SK-N-SH treated with all-trans-retinoic acid at 6 μM for 48 hours (cell line): ENCODE data around the gene MTCL3.
A peak's percentile ranks its signal among the peaks of the same experiment; 100 is the strongest.

ENCODE experiments used
- ATAC-seq: fragments of 200-7000 bp; cut with Tn5 transposase; 3 replicates; pipeline ENCODE4 v1.9.1; 2020; ENCODE audit warnings: mild to moderate bottlenecking, moderate library complexity
- ARNTL ChIP-seq: fragments of 450-650 bp; formaldehyde crosslinking; IDR thresholded peaks from 2 replicates; pipeline ENCODE4 v1.5.0; 2020; ENCODE audit warnings: low read depth, mild to moderate bottlenecking, moderate library complexity, borderline replicate concordance
- BACH2 ChIP-seq: fragments of 250-450 bp; sonication (Bioruptor Pico); IDR thresholded peaks from 2 replicates; pipeline ENCODE4 v1.9.0; 2021; ENCODE audit warnings: mild to moderate bottlenecking, borderline replicate concordance
- ESRRG ChIP-seq: fragments of 250-450 bp; sonication (Bioruptor Pico); IDR thresholded peaks from 2 replicates; pipeline ENCODE4 v1.6.1; 2021; ENCODE audit warnings: mild to moderate bottlenecking
- GLIS3 ChIP-seq: fragments of 250-450 bp; sonication (Bioruptor Pico); IDR thresholded peaks from 2 replicates; pipeline ENCODE4 v1.5.0; 2020; ENCODE audit warnings: mild to moderate bottlenecking, moderate library complexity
- ISL1 ChIP-seq: fragments of 250-450 bp; sonication (Bioruptor Pico); IDR thresholded peaks from 2 replicates; pipeline ENCODE4 v2.1.2; 2022; ENCODE audit warnings: mild to moderate bottlenecking, moderate library complexity
- OSR1 ChIP-seq: fragments of 250-450 bp; sonication (Bioruptor Pico); IDR thresholded peaks from 2 replicates; pipeline ENCODE4 v1.8.0; 2022; ENCODE audit warnings: moderate library complexity, mild to moderate bottlenecking, inconsistent platforms
- PATZ1 ChIP-seq: fragments of 250-450 bp; sonication (Bioruptor Pico); IDR thresholded peaks from 2 replicates; pipeline ENCODE4 v1.8.0; 2020; ENCODE audit warnings: mild to moderate bottlenecking, moderate library complexity, borderline replicate concordance
- POU6F1 ChIP-seq: fragments of 250-450 bp; sonication (Bioruptor Pico); IDR thresholded peaks from 2 replicates; pipeline ENCODE4 v1.8.0; 2021; ENCODE audit warnings: low read depth, mild to moderate bottlenecking, moderate library complexity, borderline replicate concordance
- PPARA ChIP-seq: fragments of 250-450 bp; sonication (Bioruptor Pico); IDR thresholded peaks from 2 replicates; pipeline ENCODE4 v1.5.0; 2020; ENCODE audit warnings: mild to moderate bottlenecking, borderline replicate concordance
- RARB ChIP-seq: fragments of 250-450 bp; sonication (Bioruptor Pico); IDR thresholded peaks from 2 replicates; pipeline ENCODE4 v1.8.0; 2021; ENCODE audit warnings: mild to moderate bottlenecking, moderate library complexity
- SNAI2 ChIP-seq: fragments of 250-450 bp; sonication (Bioruptor Pico); IDR thresholded peaks from 2 replicates; pipeline ENCODE4 v1.5.0; 2020; ENCODE audit warnings: mild to moderate bottlenecking, moderate library complexity
- TCF4 ChIP-seq: fragments of 250-450 bp; sonication (Bioruptor Pico); IDR thresholded peaks from 2 replicates; pipeline ENCODE4 v1.8.0; 2021; ENCODE audit warnings: mild to moderate bottlenecking, moderate library complexity, borderline replicate concordance
- TOX ChIP-seq: fragments of 250-450 bp; sonication (Bioruptor Pico); IDR thresholded peaks from 2 replicates; pipeline ENCODE4 v1.8.0; 2021; ENCODE audit warnings: mild to moderate bottlenecking, moderate library complexity, borderline replicate concordance
- ZC3H10 ChIP-seq: fragments of 250-450 bp; sonication (Bioruptor Pico); IDR thresholded peaks from 2 replicates; pipeline ENCODE4 v1.5.1; 2021; ENCODE audit warnings: mild to moderate bottlenecking, moderate library complexity
- ZFP3 ChIP-seq: fragments of 250-450 bp; sonication (Bioruptor Pico); IDR thresholded peaks from 2 replicates; pipeline ENCODE4 v1.5.0; 2020; ENCODE audit warnings: mild to moderate bottlenecking, moderate library complexity
- ZNF565 ChIP-seq: fragments of 450-650 bp; formaldehyde crosslinking; conservative IDR thresholded peaks from 2 replicates; pipeline ENCODE4 v1.5.0; 2020; ENCODE audit warnings: low read depth, mild to moderate bottlenecking, moderate library complexity
- ZNF8 ChIP-seq: fragments of 450-650 bp; formaldehyde crosslinking; IDR thresholded peaks from 2 replicates; pipeline ENCODE4 v1.5.0; 2020; ENCODE audit warnings: mild to moderate bottlenecking, moderate library complexity
- TF ChIP-seq, protein P1 (sequence below): fragments of 250-450 bp; sonication (Bioruptor Pico); IDR thresholded peaks from 2 replicates; pipeline ENCODE4 v1.5.1; 2021; ENCODE audit warnings: mild to moderate bottlenecking, moderate library complexity
- TF ChIP-seq, protein P2 (sequence below): fragments of 250-450 bp; sonication (Bioruptor Pico); IDR thresholded peaks from 2 replicates; pipeline ENCODE4 v1.5.1; 2020; ENCODE audit warnings: low read depth, mild to moderate bottlenecking, moderate library complexity
- TF ChIP-seq, protein P3 (sequence below): fragments of 250-450 bp; sonication (Bioruptor Pico); IDR thresholded peaks from 2 replicates; pipeline ENCODE4 v1.5.0; 2020; ENCODE audit warnings: mild to moderate bottlenecking, moderate library complexity

The MTCL3 gene

DNA sequence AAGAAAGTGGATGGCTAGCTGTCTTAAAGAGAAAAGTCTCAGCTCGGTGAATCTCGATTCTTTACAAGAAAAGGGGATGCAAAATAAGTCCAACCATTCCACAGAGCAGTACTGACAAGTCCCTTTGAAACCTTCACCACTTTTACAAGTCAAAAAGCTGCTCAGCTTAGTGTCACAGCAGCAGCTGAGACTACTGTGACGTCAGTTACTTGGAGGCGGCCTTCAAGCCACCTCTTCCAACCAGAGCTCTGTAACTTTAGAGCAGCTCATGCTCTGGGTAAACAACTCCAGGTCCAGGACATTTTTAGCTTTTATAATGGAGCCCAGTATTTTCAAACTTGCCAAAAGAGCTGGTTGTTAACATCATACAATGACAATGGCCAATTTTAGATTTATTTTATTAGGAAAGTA lies 59.9 kb downstream of the MTCL3 start, which contains the start of gene KIAA0408:
Gene KIAA0408, minus strand, starts transcription at position 159 of the 411 bp plus-strand sequence. CDS start 5,408 bp downstream, outside the sequence.
- TF ChIP-seq ZC3H10 (CRISPR knock-in tag) (no peak), TOX (CRISPR knock-in tag) (no peak), RARB (CRISPR knock-in tag) (no peak), TCF4 (CRISPR knock-in tag) (no peak), BACH2 (no peak), GLIS3 (CRISPR knock-in tag) (no peak), ARNTL (CRISPR knock-in tag) (no peak), OSR1 (CRISPR knock-in tag) (no peak)
- TF ChIP-seq, protein P1, sequence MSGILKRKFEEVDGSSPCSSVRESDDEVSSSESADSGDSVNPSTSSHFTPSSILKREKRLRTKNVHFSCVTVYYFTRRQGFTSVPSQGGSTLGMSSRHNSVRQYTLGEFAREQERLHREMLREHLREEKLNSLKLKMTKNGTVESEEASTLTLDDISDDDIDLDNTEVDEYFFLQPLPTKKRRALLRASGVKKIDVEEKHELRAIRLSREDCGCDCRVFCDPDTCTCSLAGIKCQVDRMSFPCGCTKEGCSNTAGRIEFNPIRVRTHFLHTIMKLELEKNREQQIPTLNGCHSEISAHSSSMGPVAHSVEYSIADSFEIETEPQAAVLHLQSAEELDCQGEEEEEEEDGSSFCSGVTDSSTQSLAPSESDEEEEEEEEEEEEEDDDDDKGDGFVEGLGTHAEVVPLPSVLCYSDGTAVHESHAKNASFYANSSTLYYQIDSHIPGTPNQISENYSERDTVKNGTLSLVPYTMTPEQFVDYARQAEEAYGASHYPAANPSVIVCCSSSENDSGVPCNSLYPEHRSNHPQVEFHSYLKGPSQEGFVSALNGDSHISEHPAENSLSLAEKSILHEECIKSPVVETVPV (CRISPR knock-in tag): no peak
- TF ChIP-seq, protein P2, sequence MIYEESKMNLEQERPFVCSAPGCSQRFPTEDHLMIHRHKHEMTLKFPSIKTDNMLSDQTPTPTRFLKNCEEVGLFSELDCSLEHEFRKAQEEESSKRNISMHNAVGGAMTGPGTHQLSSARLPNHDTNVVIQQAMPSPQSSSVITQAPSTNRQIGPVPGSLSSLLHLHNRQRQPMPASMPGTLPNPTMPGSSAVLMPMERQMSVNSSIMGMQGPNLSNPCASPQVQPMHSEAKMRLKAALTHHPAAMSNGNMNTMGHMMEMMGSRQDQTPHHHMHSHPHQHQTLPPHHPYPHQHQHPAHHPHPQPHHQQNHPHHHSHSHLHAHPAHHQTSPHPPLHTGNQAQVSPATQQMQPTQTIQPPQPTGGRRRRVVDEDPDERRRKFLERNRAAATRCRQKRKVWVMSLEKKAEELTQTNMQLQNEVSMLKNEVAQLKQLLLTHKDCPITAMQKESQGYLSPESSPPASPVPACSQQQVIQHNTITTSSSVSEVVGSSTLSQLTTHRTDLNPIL (CRISPR knock-in tag): no peak
- ATAC-seq: peak; percentile 65; the same call in 2 of the 3 replicates

GRCh38 chr6:127458817-127459216 lies 60.3 kb downstream of the MTCL3 start:
- no peak for ATAC-seq
- TF ChIP-seq ARNTL (CRISPR knock-in tag) (no peak), POU6F1 (no peak), OSR1 (CRISPR knock-in tag) (no peak), TOX (CRISPR knock-in tag) (no peak), BACH2 (no peak), PPARA (CRISPR knock-in tag) (no peak), SNAI2 (no peak), ZC3H10 (CRISPR knock-in tag) (no peak), ESRRG (CRISPR knock-in tag) (no peak), TCF4 (CRISPR knock-in tag) (no peak), ZNF565 (CRISPR knock-in tag) (no peak), ISL1 (CRISPR knock-in tag) (no peak), ZFP3 (CRISPR knock-in tag) (no peak)
- TF ChIP-seq, protein P1 (CRISPR knock-in tag): no peak
- TF ChIP-seq, protein P3, sequence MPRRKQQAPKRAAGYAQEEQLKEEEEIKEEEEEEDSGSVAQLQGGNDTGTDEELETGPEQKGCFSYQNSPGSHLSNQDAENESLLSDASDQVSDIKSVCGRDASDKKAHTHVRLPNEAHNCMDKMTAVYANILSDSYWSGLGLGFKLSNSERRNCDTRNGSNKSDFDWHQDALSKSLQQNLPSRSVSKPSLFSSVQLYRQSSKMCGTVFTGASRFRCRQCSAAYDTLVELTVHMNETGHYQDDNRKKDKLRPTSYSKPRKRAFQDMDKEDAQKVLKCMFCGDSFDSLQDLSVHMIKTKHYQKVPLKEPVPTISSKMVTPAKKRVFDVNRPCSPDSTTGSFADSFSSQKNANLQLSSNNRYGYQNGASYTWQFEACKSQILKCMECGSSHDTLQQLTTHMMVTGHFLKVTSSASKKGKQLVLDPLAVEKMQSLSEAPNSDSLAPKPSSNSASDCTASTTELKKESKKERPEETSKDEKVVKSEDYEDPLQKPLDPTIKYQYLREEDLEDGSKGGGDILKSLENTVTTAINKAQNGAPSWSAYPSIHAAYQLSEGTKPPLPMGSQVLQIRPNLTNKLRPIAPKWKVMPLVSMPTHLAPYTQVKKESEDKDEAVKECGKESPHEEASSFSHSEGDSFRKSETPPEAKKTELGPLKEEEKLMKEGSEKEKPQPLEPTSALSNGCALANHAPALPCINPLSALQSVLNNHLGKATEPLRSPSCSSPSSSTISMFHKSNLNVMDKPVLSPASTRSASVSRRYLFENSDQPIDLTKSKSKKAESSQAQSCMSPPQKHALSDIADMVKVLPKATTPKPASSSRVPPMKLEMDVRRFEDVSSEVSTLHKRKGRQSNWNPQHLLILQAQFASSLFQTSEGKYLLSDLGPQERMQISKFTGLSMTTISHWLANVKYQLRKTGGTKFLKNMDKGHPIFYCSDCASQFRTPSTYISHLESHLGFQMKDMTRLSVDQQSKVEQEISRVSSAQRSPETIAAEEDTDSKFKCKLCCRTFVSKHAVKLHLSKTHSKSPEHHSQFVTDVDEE: no peak

- ATAC-seq: no peak
- TF ChIP-seq PATZ1 (CRISPR knock-in tag): no peak
- TF ChIP-seq ZNF565 (CRISPR knock-in tag): no peak
- TF ChIP-seq ZNF8 (CRISPR knock-in tag): no peak
- TF ChIP-seq, protein P1 (CRISPR knock-in tag): no peak
- TF ChIP-seq, protein P2 (CRISPR knock-in tag): no peak
- no peak for TF ChIP-seq PPARA (CRISPR knock-in tag)
- TF ChIP-seq ISL1 (CRISPR knock-in tag): no peak
Measured at GRCh38 chr6:127458222-127458621, 60.9 kb downstream of the MTCL3 start.
